GM21423 (cell line): ENCODE results near the gene NOTCH1.
A peak's percentile ranks its signal among the peaks of the same experiment; 100 is the strongest.

Source experiments
- ATAC-seq: cut with Tn5 transposase; IDR thresholded peaks from one replicate; pipeline ENCODE4 v1.9.1; 2021; ENCODE audit warnings: mild to moderate bottlenecking, moderate library complexity; ENCODE audit not compliant: unreplicated experiment

The NOTCH1 gene

GRCh38 chr9:136487672-136488071, 58.2 kb downstream of the NOTCH1 start:
- ATAC-seq = no peak

GRCh38 chr9:136486823-136487620, 58.8 kb downstream of the NOTCH1 start:
- no peak for ATAC-seq

- ATAC-seq = no peak
These were observed 59.7 kb downstream of the NOTCH1 start for GRCh38 chr9:136486131-136486530.

- no peak for ATAC-seq
These were observed 60.5 kb downstream of the NOTCH1 start for GRCh38 chr9:136485049-136486045.

- no peak for ATAC-seq
These were observed 61.4 kb downstream of the NOTCH1 start for GRCh38 chr9:136484153-136485048.

GRCh38 chr9:136483589-136484152, 62.2 kb downstream of the NOTCH1 start:
- peak; percentile 53 for ATAC-seq

GRCh38 chr9:136482793-136483588, 62.9 kb downstream of the NOTCH1 start, which contains the start of gene SEC16A:
Gene SEC16A (minus strand): TSS chr9:136483040. CDS start chr9:136477615, 5,425 bp downstream.
- ATAC-seq = peak; percentile 48

GRCh38 chr9:136482046-136482792, 63.6 kb downstream of the NOTCH1 start:
- ATAC-seq = no peak

- ATAC-seq = no peak
These were observed 64.3 kb downstream of the NOTCH1 start for GRCh38 chr9:136481558-136481957.

GRCh38 chr9:136476369-136477150, 69.3 kb downstream of the NOTCH1 start:
- ATAC-seq = no peak

- no peak for ATAC-seq
These were observed 70.6 kb downstream of the NOTCH1 start for GRCh38 chr9:136474974-136475865.

GRCh38 chr9:136474021-136474640, 71.7 kb downstream of the NOTCH1 start:
- no peak for ATAC-seq

- ATAC-seq = no peak
These were observed 72.5 kb downstream of the NOTCH1 start for GRCh38 chr9:136473354-136473721.

GRCh38 chr9:136472640-136473353, 73.1 kb downstream of the NOTCH1 start:
- no peak for ATAC-seq

GRCh38 chr9:136471802-136472487, 73.9 kb downstream of the NOTCH1 start:
- no peak for ATAC-seq
